ENCODE results near the gene ANKMY1. TPM values are rescaled to one million over a fixed set of nuclear protein-coding genes. Genes with fewer than 3 reads are reported as not detected.

Gene ANKMY1
- total and polyA plus RNA-seq, 2 of the 13 experiments (the other 11 are each of a cell fraction or from before 2014, with no cell fraction given), result 11.7 to 18.8 TPM

DNA sequence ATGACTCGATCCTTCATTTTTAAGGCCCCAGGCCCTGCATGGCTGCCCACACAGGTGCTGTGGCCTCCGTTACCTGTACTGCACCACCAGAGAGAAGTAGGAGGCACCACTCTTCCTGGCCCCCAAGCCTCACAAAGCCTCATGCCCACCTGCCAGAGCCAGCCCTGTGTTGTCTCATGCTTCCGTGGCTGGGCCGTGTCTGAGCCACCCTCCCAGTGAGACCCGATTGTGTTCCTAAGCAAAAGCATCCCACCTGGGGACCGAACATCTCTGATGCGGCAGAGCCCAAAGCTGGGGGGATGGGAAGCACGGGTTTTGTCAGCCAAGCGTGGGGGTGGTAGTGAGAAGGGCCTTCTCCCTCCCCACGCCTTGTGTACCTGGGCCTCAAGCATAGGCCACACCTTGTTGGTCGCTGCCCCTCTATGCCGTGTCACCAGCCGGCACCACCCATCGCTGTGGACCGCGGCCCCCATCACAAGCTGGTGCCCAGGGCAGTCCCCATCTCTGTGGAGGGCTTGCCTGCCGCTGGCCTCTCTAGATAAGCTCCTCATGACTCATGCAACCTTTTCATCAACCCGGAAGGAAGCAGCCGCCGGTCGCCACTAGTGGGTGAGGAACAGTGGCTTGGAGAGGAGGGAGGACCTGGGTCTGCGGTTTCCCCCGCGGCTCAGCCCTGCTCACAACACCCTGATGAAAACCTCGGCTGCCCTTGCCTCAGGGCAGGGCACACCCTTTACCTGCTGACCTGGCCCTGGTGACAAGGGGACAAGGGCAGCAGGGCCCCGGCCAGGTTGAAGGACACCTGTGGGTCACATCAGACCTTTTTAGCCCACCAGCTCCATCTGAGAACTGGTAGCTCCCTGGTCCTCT lies 7.8 kb upstream of the ANKMY1 start (continued):
- 0 out of 2 replicates have a peak, but pooled peaks have one; percentile 21 for TF ChIP-seq FIP1L1 (IDR thresholded peaks at IDR 0.05; ENCODE audit: borderline replicate concordance, insufficient read depth, low read depth, low read length)
- no peak; the same call in 1 of the 2 replicates for TF ChIP-seq HMG20B (CRISPR knock-in tag; conservative IDR thresholded peaks at IDR 0.05)
- no peak for TF ChIP-seq SP140L (CRISPR knock-in tag; IDR thresholded peaks at IDR 0.05; ENCODE audit: borderline replicate concordance)
- peak; percentile 29; the same call in 1 of the 2 replicates for TF ChIP-seq MAX (IDR thresholded peaks at IDR 0.05)
- TF ChIP-seq ZNF691 (CRISPR knock-in tag; IDR thresholded peaks at IDR 0.05; ENCODE audit: borderline replicate concordance, low read depth), result peak; percentile 76; the same call in 1 of the 2 replicates
- no peak for TF ChIP-seq HES4 (CRISPR knock-in tag; IDR thresholded peaks at IDR 0.05; ENCODE audit: borderline replicate concordance)
- 0 out of 2 replicates have a peak, but pooled peaks have one; percentile 71 for TF ChIP-seq MAF1 (CRISPR knock-in tag; IDR thresholded peaks at IDR 0.05; ENCODE audit: borderline replicate concordance)
- no peak for TF ChIP-seq MTA3 (CRISPR knock-in tag; IDR thresholded peaks at IDR 0.05)
- TF ChIP-seq NR1H2 (CRISPR knock-in tag; IDR thresholded peaks at IDR 0.05; ENCODE audit: borderline replicate concordance, low read depth), result no peak
- TF ChIP-seq ZFX (CRISPR knock-in tag; IDR thresholded peaks at IDR 0.05; ENCODE audit: low read depth), result peak; percentile 78
- TF ChIP-seq ZNF878 (CRISPR knock-in tag; IDR thresholded peaks at IDR 0.05), result peak; percentile 49; the same call in 1 of the 2 replicates
- no peak for TF ChIP-seq ZNF678 (CRISPR knock-in tag; IDR thresholded peaks at IDR 0.05)
- TF ChIP-seq ZNF512B (CRISPR knock-in tag; IDR thresholded peaks at IDR 0.05; ENCODE audit: borderline replicate concordance), result no peak
- TF ChIP-seq ZFP36 (IDR thresholded peaks at IDR 0.05; ENCODE audit: borderline replicate concordance, low read depth, low read length, partially characterized antibody), result no peak
- TF ChIP-seq FOXO1 (CRISPR knock-in tag; IDR thresholded peaks at IDR 0.05), result no peak; the same call in 1 of the 2 replicates
- TF ChIP-seq PAXIP1 (CRISPR knock-in tag; conservative IDR thresholded peaks at IDR 0.05), result peak; percentile 39; the same call in 1 of the 2 replicates
- no peak for TF ChIP-seq PAF1 (CRISPR knock-in tag; IDR thresholded peaks at IDR 0.05)
- peak; percentile 45; the same call in 1 of the 2 replicates for TF ChIP-seq ZFY (CRISPR knock-in tag; IDR thresholded peaks at IDR 0.05)
- TF ChIP-seq, protein P1, sequence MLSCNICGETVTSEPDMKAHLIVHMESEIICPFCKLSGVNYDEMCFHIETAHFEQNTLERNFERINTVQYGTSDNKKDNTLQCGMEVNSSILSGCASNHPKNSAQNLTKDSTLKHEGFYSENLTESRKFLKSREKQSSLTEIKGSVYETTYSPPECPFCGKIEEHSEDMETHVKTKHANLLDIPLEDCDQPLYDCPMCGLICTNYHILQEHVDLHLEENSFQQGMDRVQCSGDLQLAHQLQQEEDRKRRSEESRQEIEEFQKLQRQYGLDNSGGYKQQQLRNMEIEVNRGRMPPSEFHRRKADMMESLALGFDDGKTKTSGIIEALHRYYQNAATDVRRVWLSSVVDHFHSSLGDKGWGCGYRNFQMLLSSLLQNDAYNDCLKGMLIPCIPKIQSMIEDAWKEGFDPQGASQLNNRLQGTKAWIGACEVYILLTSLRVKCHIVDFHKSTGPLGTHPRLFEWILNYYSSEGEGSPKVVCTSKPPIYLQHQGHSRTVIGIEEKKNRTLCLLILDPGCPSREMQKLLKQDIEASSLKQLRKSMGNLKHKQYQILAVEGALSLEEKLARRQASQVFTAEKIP (CRISPR knock-in tag; IDR thresholded peaks at IDR 0.05; ENCODE audit: borderline replicate concordance), result no peak

Data from HepG2 (cell line).